Right lobe of liver (tissue), 6 donors: ENCODE results near the gene MYL5. TPM values are rescaled to one million over a fixed set of nuclear protein-coding genes. Genes with fewer than 3 reads are reported as not detected.
A peak's percentile ranks its signal among the peaks of the same experiment; 100 is the strongest.

Source experiments
- ATAC-seq, 4 donors: fragments of 200-7000 bp; cut with Tn5 transposase; one replicate each; pipeline ENCODE4 v1.9.1; 2020; ENCODE audit warnings: mild to moderate bottlenecking in 4 of 4, moderate library complexity in 4 of 4
- DNase-seq, 3 donors: peaks; one replicate each; pipeline ENCODE4 v3.0.0-alpha.2; 2020
- H3K27ac ChIP-seq, 3 donors: fragments of 200-600 bp; one replicate each; pipeline ENCODE4 v1.8.0; 2022
- H3K27me3 ChIP-seq, 2 donors: fragments of 200-600 bp; one replicate each; pipeline ENCODE4 v1.8.0; 2022
- H3K36me3 ChIP-seq, 4 donors: fragments of 200-600 bp; sonication (generic) in 1 of 4; one replicate each; pipeline versions ENCODE4 v1.5.1 to v1.8.0; 2017 to 2022; ENCODE audit warnings: control low read depth in 1 of 4
- H3K4me1 ChIP-seq, 4 donors: fragments of 200-600 bp; sonication (generic) in 1 of 4; one replicate each; pipeline versions ENCODE4 v1.5.1 to v1.8.0; 2017 to 2022; ENCODE audit warnings: control low read depth in 1 of 4
- H3K4me3 ChIP-seq, 3 donors: fragments of 200-600 bp; one replicate each; pipeline ENCODE4 v1.8.0; 2022
- H3K9me3 ChIP-seq, 4 donors: fragments of 200-600 bp; sonication (generic) in 1 of 4; one replicate each; pipeline versions ENCODE4 v1.5.1 to v1.8.0; 2017 to 2022; ENCODE audit warnings: control low read depth in 1 of 4
- CTCF ChIP-seq, 4 donors: fragments of 200-600 bp in 3 of 4; fragments of 450-650 bp in 1 of 4; IDR thresholded peaks; one replicate each; pipeline versions ENCODE4 v1.5.1 to v1.8.0; 2016 to 2022; ENCODE audit warnings: antibody characterized with exemption in 4 of 4, mild to moderate bottlenecking in 2 of 4
- POLR2A ChIP-seq: fragments of 450-650 bp; IDR thresholded peaks from one replicate; pipeline ENCODE4 v1.6.1; 2017; ENCODE audit warnings: antibody characterized with exemption, mild to moderate bottlenecking
- WGBS: methylation state at CpG from one replicate; pipeline ENCODE4 v1.1.6; 2018; ENCODE audit warnings: low coverage, low lambda C conversion rate; ENCODE audit not compliant: insufficient coverage; ENCODE audit errors: missing lambda C conversion rate; 5-methylcytosine and 5-hydroxymethylcytosine counted together
- intact Hi-C, 2 donors: fragments of 100-400 bp; cut with DNase I; formaldehyde crosslinking; loops; one replicate each; pipeline versions ENCODE4 v1.11.2 to v1.14.1; 2022
- total RNA-seq, 6 experiments: library from RNA; depleted of rRNA in 2 of 6; stranded (reverse); fragments of >200 nt in 2 of 6; fragmentation: NEBNext Ultra II Directional in 3 of 6; extraction: Animal tissue kit (Norgen Biotek cat#: 25700) in 3 of 6; gene quantifications; one replicate each; pipeline versions ENCODE4 v1.1.0 to v1.2.4, GENCODE V29; 2016 to 2023
- donor health status: DM: no; HTN: yes; CAD: no.
- donor health status: DM: no; HTN: no; CAD: no.
- donor health status: DM: no; HTN: no; CAD: no.
- donor health status: DM: no; HTN: yes; CAD: no.
- donor health status: DM: no; HTN: yes; CAD: no.

Gene MYL5
- total RNA-seq, 6 experiments from 2014 or later = 6.9 to 9.2 (median 8.4) TPM

GRCh38 chr4:663438-664428, 10.6 kb upstream of the MYL5 start:
- Histone ChIP-seq H3K36me3 (no peaks in the 10 kb centered on the region), H3K27ac (peak overlapping the region in 1 of 3 donors; percentile 18), H3K27me3 (no peaks in the 10 kb centered on the region), H3K4me3 (peak overlapping the region; percentile 38 to 56 (median 42)), H3K4me1 (no peaks in the 10 kb centered on the region), H3K9me3 (no peaks in the 10 kb centered on the region)
- TF ChIP-seq CTCF (IDR thresholded peaks at IDR 0.05) (no peak), POLR2A (no peak)
- WGBS = 0% methylated on average over 2 of the region's 80 CpGs
- peak in 2 of 3 donors; percentile 49 to 66 for DNase-seq
- intact Hi-C loops = no loop called here
- peak; percentile 44 to 67 (median 56) for ATAC-seq

- intact Hi-C loops = no loop called here
- Histone ChIP-seq H3K27ac (no peak overlapping the region), H3K4me3 (no peak overlapping the region), H3K9me3 (no peaks in the 10 kb centered on the region), H3K36me3 (no peaks in the 10 kb centered on the region), H3K27me3 (no peaks in the 10 kb centered on the region), H3K4me1 (no peaks in the 10 kb centered on the region)
- peak in 2 of 3 donors; percentile 21 to 39 for DNase-seq
- no peak for ATAC-seq
- 87% methylated on average over 3 of the region's 24 CpGs for WGBS
- TF ChIP-seq CTCF (IDR thresholded peaks at IDR 0.05) (no peak), POLR2A (no peak)
Measured at GRCh38 chr4:664713-665231, 9.6 kb upstream of the MYL5 start.

GRCh38 chr4:665381-665750, 9.0 kb upstream of the MYL5 start:
- Histone ChIP-seq H3K36me3 (no peaks in the 10 kb centered on the region), H3K4me3 (no peak overlapping the region), H3K27ac (no peak overlapping the region), H3K27me3 (no peaks in the 10 kb centered on the region), H3K4me1 (no peaks in the 10 kb centered on the region), H3K9me3 (no peaks in the 10 kb centered on the region)
- DNase-seq (peak in 2 of 3 donors; percentile 11 to 42), ATAC-seq (peak in 1 of 4 donors; percentile 4)
- intact Hi-C loops = no loop called here
- no CpG with 5 or more reads among the region's 12 CpGs for WGBS
- TF ChIP-seq POLR2A (no peak), CTCF (IDR thresholded peaks at IDR 0.05) (no peak)

GRCh38 chr4:665751-666435, 8.4 kb upstream of the MYL5 start:
- intact Hi-C loops = no loop called here
- TF ChIP-seq CTCF (IDR thresholded peaks at IDR 0.05) = no peak
- TF ChIP-seq POLR2A = no peak
- Histone ChIP-seq H3K4me1 (no peaks in the 10 kb centered on the region), H3K36me3 (peaks cover 0 to 4% (median 0%) of the 10 kb centered on the region in 4 donors), H3K4me3 (no peak overlapping the region), H3K9me3 (no peaks in the 10 kb centered on the region), H3K27ac (no peak overlapping the region), H3K27me3 (no peaks in the 10 kb centered on the region)
- WGBS = 40% methylated on average over 1 of the region's 22 CpGs
- DNase-seq = peak in 2 of 3 donors; percentile 17 to 49
- ATAC-seq = peak in 2 of 4 donors; percentile 5 to 15
